HG02943 (cell line): ENCODE data around the gene MED12L.

ENCODE experiments used
- ATAC-seq: cut with Tn5 transposase; IDR thresholded peaks from one replicate; pipeline ENCODE4 v1.9.1; 2021; ENCODE audit warnings: mild to moderate bottlenecking, low read depth, moderate library complexity; ENCODE audit not compliant: unreplicated experiment

Gene MED12L

GRCh38 chr3:151312972-151313371, 227.5 kb downstream of the MED12L start:
- ATAC-seq: no peak

DNA sequence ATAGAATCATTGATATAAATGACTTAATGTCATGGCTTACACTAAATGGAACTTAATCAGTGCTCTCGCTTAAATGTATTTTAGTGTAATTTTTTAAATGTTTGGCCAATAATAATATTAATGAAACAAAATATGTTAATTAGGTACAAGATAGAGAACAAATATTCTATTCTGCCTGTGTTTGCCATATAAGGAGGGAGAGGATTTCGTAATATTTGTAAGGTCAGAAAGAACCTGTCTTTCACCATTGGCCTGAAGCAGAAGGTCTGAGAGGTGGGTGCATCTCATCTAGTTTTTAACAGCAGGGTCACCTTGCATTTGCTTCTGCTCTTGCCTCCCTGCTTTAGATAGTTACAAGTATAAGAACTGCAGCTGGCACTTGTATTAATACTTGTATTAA, 228.7 kb downstream of the MED12L start:
- no peak for ATAC-seq

DNA sequence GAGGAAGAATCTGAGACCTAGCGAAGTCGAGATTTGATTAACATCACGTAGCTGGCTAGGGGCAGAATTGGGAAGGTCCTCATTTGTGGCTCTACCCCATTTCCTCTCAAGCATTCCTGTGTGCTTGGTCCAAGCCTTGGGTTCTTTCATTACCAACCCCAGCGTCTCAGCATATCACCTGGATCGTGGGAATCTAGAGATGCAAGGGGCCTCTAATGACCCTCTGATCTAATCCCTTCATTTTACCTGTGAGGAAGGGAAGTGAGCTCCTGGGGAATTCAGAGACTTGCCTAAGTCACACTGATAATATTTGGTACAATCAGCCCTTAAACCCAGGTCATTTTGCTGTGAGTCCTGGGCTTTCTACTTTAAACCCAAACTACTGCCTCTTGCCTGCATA, 229.1 kb downstream of the MED12L start:
- ATAC-seq: no peak

- no peak for ATAC-seq
Measured at GRCh38 chr3:151315136-151315535, 229.7 kb downstream of the MED12L start.

- ATAC-seq: no peak
Measured at GRCh38 chr3:151315846-151316245, 230.4 kb downstream of the MED12L start.

GRCh38 chr3:151316267-151316991, 231.0 kb downstream of the MED12L start, which contains the start of gene GPR87:
GPR87 (minus strand) TSS chr3:151316820; CDS start chr3:151300100, 16,720 bp downstream.
- no peak for ATAC-seq

- ATAC-seq: no peak
Measured at GRCh38 chr3:151318313-151318712, 232.8 kb downstream of the MED12L start.

GRCh38 chr3:151318991-151319390, 233.5 kb downstream of the MED12L start:
- ATAC-seq: no peak

DNA sequence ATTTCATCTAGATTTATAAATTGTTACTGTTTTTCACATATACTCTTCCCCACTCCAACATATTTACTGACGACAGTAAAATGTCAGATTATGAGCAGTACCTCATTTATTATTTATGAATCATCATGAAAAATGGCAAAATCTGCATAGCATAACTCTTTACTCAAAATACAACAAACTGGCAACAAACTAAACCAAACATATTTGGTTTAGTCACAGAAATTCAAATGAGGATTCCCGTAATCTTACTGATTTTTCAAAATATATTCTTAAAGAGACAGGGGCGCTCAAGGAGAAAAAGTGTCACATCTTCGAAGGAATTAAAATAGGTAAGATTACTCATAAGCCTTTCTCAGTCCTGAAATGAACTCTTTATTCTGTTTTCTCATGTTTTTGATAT, 234.2 kb downstream of the MED12L start:
- ATAC-seq: no peak

DNA sequence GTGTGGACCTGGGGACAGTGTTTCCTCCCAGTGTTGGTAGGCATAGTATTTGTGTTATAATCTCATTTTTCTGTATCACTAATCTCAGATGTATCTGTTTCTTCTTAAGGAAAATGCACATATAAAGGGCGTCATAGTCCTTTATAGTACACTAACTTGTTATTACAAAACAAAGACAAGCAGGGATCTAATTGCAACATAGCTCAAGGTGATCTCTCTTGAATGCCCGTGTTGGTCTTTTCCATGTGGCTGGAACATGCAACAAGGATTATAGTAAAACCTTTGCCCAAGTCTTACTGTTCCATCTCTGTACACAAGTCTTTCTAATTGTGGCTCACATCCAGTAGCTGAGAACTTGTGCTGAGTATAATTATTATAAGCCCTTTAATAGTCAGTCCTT, 234.7 kb downstream of the MED12L start:
- no peak for ATAC-seq

DNA sequence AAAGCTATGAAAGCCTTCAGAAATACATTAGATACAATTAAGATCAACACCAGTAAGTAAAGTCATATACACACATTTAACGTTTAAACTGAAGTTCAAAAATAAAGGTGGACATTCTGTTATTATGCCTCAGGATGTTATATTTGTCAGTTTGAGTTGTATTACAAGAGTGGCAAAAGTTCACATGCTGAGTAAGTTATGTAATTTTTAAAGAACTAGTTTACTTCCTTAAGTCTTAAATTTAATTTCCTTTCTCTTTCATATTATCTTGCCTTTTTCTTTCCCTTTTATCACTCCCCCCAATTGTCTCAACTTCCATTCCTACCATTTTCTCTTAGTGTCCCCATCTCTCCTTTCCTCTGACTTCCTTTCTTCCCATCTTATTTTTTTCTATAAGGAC, 236.1 kb downstream of the MED12L start:
- ATAC-seq: no peak

- no peak for ATAC-seq
Measured at GRCh38 chr3:151322511-151322910, 237.0 kb downstream of the MED12L start.

DNA sequence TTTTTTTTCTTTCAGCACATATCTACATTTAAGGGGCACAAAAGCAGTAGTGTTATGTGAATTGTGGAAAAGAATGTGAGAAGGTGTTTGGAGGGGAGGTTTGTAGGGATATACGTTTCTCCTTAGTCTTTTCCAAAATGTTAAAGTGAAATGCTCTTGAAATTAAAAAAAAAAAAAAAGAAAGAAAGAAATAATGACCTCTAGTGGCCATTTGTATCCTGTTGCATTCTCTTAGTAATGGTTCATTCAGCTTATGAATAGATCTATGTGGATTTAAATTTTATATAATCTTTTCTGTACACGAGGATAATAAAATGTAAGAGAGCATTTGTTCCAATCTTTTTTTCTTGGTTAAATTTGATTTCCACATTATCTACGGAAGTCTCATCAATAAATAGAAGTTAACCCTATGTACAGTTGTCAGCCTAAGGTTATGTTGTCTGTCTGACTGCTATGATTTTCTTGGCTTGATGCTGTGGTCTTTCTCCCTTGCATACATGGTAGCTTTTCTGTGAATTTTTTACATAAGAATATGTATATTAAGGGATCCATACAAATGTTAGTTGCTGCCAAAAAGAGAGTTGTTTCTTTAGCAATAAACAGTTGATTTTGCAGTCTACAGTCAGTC, 242.2 kb downstream of the MED12L start:
- no peak for ATAC-seq

DNA sequence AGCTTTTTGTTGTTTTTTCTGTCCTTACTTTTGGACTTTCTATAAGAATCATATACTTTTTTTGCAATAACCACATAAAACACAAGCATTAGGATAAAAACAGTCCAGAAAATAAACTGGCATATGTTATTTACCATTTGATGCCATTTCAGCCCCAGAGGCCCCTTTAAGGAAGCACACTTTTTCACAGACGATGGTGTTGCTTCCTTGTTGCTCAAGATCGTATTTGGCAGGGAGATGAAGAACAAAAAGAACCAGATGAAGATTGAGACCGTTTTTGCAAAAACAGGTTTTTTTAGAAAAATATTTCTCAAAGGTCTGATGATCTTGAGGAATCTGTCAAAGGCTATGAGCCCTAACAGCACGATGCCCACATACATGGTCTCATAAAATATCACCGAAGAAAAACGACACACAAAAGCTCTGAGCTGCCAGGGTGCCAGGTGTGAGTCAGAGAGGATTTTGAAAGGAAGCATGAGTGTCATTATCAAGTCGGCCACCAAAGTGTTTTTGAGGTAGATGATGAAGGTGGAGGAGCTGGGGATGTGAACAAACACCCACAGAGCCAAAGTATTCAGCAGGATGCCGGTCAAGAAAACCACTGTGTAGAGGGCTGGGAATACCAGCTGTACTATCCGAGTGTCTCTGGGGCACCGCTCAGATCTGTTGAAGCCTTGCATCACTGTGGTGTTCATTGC, 243.0 kb downstream of the MED12L start:
- no peak for ATAC-seq

GRCh38 chr3:151329363-151329762, 243.9 kb downstream of the MED12L start, which contains the start of gene P2RY13:
P2RY13 (minus strand) TSS chr3:151329549; CDS start chr3:151329528, 21 bp downstream.
- ATAC-seq: no peak

- no peak for ATAC-seq
Measured at GRCh38 chr3:151330379-151330778, 244.9 kb downstream of the MED12L start.

DNA sequence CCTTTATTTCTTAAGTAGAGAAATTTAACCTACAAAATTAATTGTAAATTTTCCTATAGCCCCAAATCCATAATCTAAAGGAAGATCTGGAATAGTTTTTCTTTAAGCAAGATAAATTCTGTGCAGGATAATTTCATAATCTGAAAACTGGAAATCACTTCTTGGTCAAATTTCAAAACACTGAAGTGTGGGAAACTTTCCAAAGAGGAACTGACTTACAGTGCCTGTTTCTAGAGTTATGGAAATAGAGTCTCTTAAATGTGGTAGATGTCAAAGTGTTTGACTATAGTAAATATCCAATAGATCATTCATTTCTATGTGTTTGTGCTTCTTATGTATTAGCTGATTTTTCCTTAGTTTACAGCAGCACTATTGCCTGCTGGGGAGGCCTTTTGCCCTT, 245.4 kb downstream of the MED12L start:
- no peak for ATAC-seq

- ATAC-seq: no peak
Measured at GRCh38 chr3:151331696-151332095, 246.2 kb downstream of the MED12L start.

GRCh38 chr3:151345859-151346258, 260.4 kb downstream of the MED12L start:
- ATAC-seq: no peak

DNA sequence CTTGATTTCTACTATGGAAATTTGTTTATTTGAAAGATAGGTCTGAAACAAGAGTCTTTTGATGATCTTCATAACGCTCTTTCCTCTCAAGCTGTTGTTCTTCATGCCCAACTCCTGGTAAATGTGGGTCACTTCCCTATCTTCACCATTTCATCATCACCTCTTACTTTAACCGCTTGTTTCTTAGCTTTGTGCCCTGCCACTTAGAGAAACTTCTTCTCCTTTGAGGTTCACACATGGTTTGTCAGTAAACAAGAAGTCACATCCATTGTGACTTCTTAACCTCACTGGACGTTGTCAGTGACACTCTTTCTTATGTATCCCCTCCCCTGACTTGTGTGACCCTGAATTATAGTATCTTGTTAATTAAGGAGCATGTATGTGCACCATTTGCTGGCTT, 260.8 kb downstream of the MED12L start:
- no peak for ATAC-seq

GRCh38 chr3:151347432-151347831, 262.0 kb downstream of the MED12L start:
- no peak for ATAC-seq
